ENCODE data around the gene POU3F2.
A peak's percentile ranks its signal among the peaks of the same experiment; 100 is the strongest.

The POU3F2 gene

GRCh38 chr6:98846021-98846380 is 11.6 kb downstream of the POU3F2 start:
- no peak overlapping the region for H2AK5ac ChIP-seq (ENCODE audit: low read depth, low read length)
- no peak overlapping the region for H3K18ac ChIP-seq (ENCODE audit: low read length)
- H3K27me3 ChIP-seq (ENCODE audit: control insufficient read depth in 3 of 3, insufficient read depth in 3 of 3, low read depth in 1 of 3, low read length in 3 of 3), result peaks cover 0 to 30% (median 16%) of the 10 kb centered on the region in 3 experiments
- no peak overlapping the region for H3K23ac ChIP-seq (ENCODE audit: low read depth, low read length, poor library complexity)
- no peak for DNase-seq (ENCODE audit: low spot score)
- no peak overlapping the region for H2BK120ac ChIP-seq (ENCODE audit: low read depth, low read length)
- no peak overlapping the region for H4K91ac ChIP-seq (ENCODE audit: low read depth, low read length, poor library complexity)
- H4K8ac ChIP-seq (ENCODE audit: low read depth, low read length), result no peak overlapping the region
- H2AFZ ChIP-seq (ENCODE audit: low read length), result no peak overlapping the region
- peaks cover 0 to 91% of the 10 kb centered on the region in 2 donors for H3K36me3 ChIP-seq (replicated peaks in 1 of 2; ENCODE audit: control insufficient read depth in 2 of 2, insufficient read depth in 2 of 2, low read length in 2 of 2)
- no peak overlapping the region for H3K4me3 ChIP-seq (ENCODE audit: low read length in 2 of 2)
- H3K9me3 ChIP-seq (replicated peaks in 1 of 2; ENCODE audit: control insufficient read depth in 2 of 2, insufficient read depth in 1 of 2, low read depth in 1 of 2, low read length in 2 of 2), result no peaks in the 10 kb centered on the region
- no peak overlapping the region for H2BK5ac ChIP-seq (ENCODE audit: low read length)
- H2BK15ac ChIP-seq (ENCODE audit: low read length), result no peak overlapping the region
- H3K4ac ChIP-seq (ENCODE audit: low read length), result no peak overlapping the region
- WGBS, 2 donors (ENCODE audit: extremely low coverage in 2 of 2, insufficient read length in 2 of 2, insufficient replicate concordance in 1 of 2), result no CpG with 5 or more reads among the region's 3 CpGs
- no peak overlapping the region for H3K14ac ChIP-seq (ENCODE audit: low read length)
- H3K9ac ChIP-seq (ENCODE audit: low read depth, low read length, poor library complexity), result no peak overlapping the region
- no peak overlapping the region for H3K27ac ChIP-seq (replicated peaks; ENCODE audit: low read length)
- peaks cover 5 to 15% of the 10 kb centered on the region in 2 donors for H3K4me1 ChIP-seq (ENCODE audit: control insufficient read depth in 2 of 2, insufficient read depth in 1 of 2, low read depth in 1 of 2, low read length in 2 of 2)
- H3K79me1 ChIP-seq (ENCODE audit: low read depth, low read length), result no peaks in the 10 kb centered on the region
- H2BK12ac ChIP-seq (ENCODE audit: low read length), result no peak overlapping the region
- no peak overlapping the region for H3K4me2 ChIP-seq (ENCODE audit: insufficient read depth, low read length, poor library complexity, severe bottlenecking)

DNA sequence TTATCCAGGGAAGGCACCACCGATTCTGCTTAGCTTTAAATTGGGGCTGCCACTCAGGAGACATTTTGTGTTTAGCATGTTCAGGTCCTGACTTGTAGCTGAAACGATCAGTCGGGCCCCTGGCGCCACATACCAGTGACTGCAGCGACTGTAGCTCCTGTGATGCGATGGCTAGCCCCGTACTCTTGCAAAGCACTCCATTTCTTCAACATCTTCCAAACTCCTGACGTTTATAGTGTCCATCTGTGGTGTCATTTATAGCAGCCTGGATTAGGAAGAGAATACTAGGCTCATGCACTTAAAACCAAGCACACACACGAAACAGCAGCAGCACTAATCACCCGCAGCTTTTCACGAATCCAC is 13.0 kb downstream of the POU3F2 start:
- Histone ChIP-seq H3K9me3 (replicated peaks in 1 of 2; ENCODE audit: control insufficient read depth in 2 of 2, insufficient read depth in 1 of 2, low read depth in 1 of 2, low read length in 2 of 2) (no peaks in the 10 kb centered on the region), H2BK120ac (ENCODE audit: low read depth, low read length) (no peak overlapping the region), H2BK12ac (ENCODE audit: low read length) (no peak overlapping the region), H3K4me1 (ENCODE audit: control insufficient read depth in 2 of 2, insufficient read depth in 1 of 2, low read depth in 1 of 2, low read length in 2 of 2) (peaks cover 5 to 8% of the 10 kb centered on the region in 2 donors), H3K27me3 (ENCODE audit: control insufficient read depth in 3 of 3, insufficient read depth in 3 of 3, low read depth in 1 of 3, low read length in 3 of 3) (peaks cover 0 to 19% (median 10%) of the 10 kb centered on the region in 3 experiments), H3K4ac (ENCODE audit: low read length) (no peak overlapping the region), H2AFZ (ENCODE audit: low read length) (no peak overlapping the region), H3K4me2 (ENCODE audit: insufficient read depth, low read length, poor library complexity, severe bottlenecking) (no peak overlapping the region), H3K79me1 (ENCODE audit: low read depth, low read length) (no peaks in the 10 kb centered on the region), H4K8ac (ENCODE audit: low read depth, low read length) (no peak overlapping the region), H3K36me3 (replicated peaks in 1 of 2; ENCODE audit: control insufficient read depth in 2 of 2, insufficient read depth in 2 of 2, low read length in 2 of 2) (peaks cover 0 to 82% of the 10 kb centered on the region in 2 donors), H3K14ac (ENCODE audit: low read length) (no peak overlapping the region), H2AK5ac (ENCODE audit: low read depth, low read length) (no peak overlapping the region), H3K27ac (replicated peaks; ENCODE audit: low read length) (no peak overlapping the region), H3K23ac (ENCODE audit: low read depth, low read length, poor library complexity) (peak overlapping the region; percentile 73), H2BK5ac (ENCODE audit: low read length) (peak overlapping the region; percentile 87), H3K18ac (ENCODE audit: low read length) (peak overlapping the region; percentile 83), H3K4me3 (ENCODE audit: low read length in 2 of 2) (no peak overlapping the region), H3K9ac (ENCODE audit: low read depth, low read length, poor library complexity) (no peak overlapping the region), H4K91ac (ENCODE audit: low read depth, low read length, poor library complexity) (no peak overlapping the region), H2BK15ac (ENCODE audit: low read length) (no peak overlapping the region)
- WGBS, 2 donors (ENCODE audit: extremely low coverage in 2 of 2, insufficient read length in 2 of 2, insufficient replicate concordance in 1 of 2), result no CpG with 5 or more reads among the region's 11 CpGs
- DNase-seq (ENCODE audit: low spot score), result no peak

DNA sequence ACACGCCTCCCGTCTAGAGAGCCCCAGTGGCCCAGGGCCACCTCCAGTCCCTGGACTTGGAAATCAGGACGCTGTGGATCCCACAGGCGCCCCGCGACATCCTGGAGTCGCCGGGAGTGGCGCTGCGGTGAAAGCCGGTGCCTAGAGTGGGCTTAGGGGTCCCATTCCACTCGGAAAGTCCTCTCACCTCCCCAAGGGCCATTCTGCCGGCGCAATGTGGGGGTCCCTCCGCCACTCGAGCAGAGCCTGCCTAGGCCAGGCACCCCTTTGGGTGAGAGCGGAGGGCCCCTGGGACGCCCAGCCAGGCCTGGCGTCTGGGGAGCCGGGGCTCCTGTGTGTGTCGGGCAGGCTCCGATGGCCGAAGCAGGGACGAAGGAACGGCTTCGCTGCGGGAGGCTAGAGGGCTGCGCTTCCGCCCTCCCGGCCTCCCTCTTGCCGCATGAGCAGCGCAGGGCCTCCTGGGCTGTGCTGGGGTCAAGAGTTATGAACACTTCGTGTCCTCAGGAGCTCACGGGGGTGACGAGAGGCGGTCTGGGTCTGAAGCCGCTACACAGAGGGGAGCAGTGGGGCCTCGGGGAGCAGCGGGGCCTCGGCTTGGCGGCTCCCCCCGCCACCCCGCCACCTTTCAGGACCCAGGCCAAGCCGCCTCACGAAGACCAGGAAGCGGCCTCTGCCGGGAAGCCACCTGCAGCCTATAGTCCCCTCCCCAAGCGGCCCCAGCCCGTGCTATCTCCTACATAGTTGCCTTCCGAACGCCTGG is 13.6 kb downstream of the POU3F2 start:
- Histone ChIP-seq H3K4me2 (ENCODE audit: insufficient read depth, low read length, poor library complexity, severe bottlenecking) (peak overlapping the region; percentile 52), H3K18ac (ENCODE audit: low read length) (peak overlapping the region; percentile 83), H2AFZ (ENCODE audit: low read length) (no peak overlapping the region), H3K79me1 (ENCODE audit: low read depth, low read length) (no peaks in the 10 kb centered on the region), H4K8ac (ENCODE audit: low read depth, low read length) (no peak overlapping the region), H3K9ac (ENCODE audit: low read depth, low read length, poor library complexity) (no peak overlapping the region), H3K4ac (ENCODE audit: low read length) (peak overlapping the region; percentile 23), H2AK5ac (ENCODE audit: low read depth, low read length) (peak overlapping the region; percentile 63), H3K27ac (replicated peaks; ENCODE audit: low read length) (no peak overlapping the region), H2BK120ac (ENCODE audit: low read depth, low read length) (no peak overlapping the region), H3K14ac (ENCODE audit: low read length) (no peak overlapping the region), H3K4me1 (ENCODE audit: control insufficient read depth in 2 of 2, insufficient read depth in 1 of 2, low read depth in 1 of 2, low read length in 2 of 2) (peaks cover 3% of the 10 kb centered on the region in 2 donors), H3K36me3 (replicated peaks in 1 of 2; ENCODE audit: control insufficient read depth in 2 of 2, insufficient read depth in 2 of 2, low read length in 2 of 2) (peaks cover 0 to 77% of the 10 kb centered on the region in 2 donors), H2BK12ac (ENCODE audit: low read length) (peak overlapping the region; percentile 3), H2BK15ac (ENCODE audit: low read length) (no peak overlapping the region), H3K23ac (ENCODE audit: low read depth, low read length, poor library complexity) (peak overlapping the region; percentile 73), H3K27me3 (ENCODE audit: control insufficient read depth in 3 of 3, insufficient read depth in 3 of 3, low read depth in 1 of 3, low read length in 3 of 3) (peaks cover 0 to 13% (median 4%) of the 10 kb centered on the region in 3 experiments), H3K4me3 (ENCODE audit: low read length in 2 of 2) (peak overlapping the region in 1 of 2 donors; percentile 49), H4K91ac (ENCODE audit: low read depth, low read length, poor library complexity) (no peak overlapping the region), H3K9me3 (replicated peaks in 1 of 2; ENCODE audit: control insufficient read depth in 2 of 2, insufficient read depth in 1 of 2, low read depth in 1 of 2, low read length in 2 of 2) (no peaks in the 10 kb centered on the region), H2BK5ac (ENCODE audit: low read length) (peak overlapping the region; percentile 87)
- DNase-seq (ENCODE audit: low spot score), result no peak
- WGBS, 2 donors (ENCODE audit: extremely low coverage in 2 of 2, insufficient read length in 2 of 2, insufficient replicate concordance in 1 of 2), result no CpG with 5 or more reads among the region's 51 CpGs

DNA sequence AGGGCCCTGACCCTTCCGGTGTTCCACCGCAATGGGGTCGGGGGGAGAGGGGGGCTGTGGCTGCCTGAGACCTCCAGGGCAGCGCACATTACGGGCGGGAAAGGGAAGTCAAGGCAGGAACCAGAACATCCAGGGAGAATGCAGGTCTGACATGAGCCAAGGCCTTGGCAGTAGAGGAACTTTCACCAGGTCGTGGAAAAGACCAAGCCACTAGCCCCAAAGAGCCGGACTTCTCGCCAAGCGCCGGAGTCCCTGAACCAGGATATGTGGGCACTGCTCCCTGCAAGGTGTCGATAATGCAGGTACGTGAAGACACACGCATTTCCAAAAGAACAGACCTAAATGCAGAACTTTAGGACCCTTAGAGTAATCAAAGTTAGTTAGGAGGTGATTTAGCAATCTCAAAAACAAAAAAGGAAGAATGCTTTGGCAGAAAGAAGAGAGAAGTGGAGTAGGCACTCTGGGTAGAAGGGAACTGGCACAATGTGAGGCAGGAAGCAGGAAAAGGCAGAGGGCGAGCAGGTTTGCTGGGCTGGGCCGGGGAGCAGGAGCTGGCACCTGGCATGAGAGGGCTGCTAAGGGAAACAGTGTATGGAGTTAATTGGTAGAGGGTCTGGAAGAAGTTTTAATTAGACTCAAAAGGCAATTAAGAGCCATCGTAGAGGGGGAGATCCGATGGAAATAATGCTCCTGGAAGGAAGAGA is 14.3 kb downstream of the POU3F2 start:
- Histone ChIP-seq H4K91ac (ENCODE audit: low read depth, low read length, poor library complexity) (no peak overlapping the region), H2BK15ac (ENCODE audit: low read length) (no peak overlapping the region), H3K36me3 (replicated peaks in 1 of 2; ENCODE audit: control insufficient read depth in 2 of 2, insufficient read depth in 2 of 2, low read length in 2 of 2) (peaks cover 0 to 69% of the 10 kb centered on the region in 2 donors), H3K79me1 (ENCODE audit: low read depth, low read length) (no peaks in the 10 kb centered on the region), H4K8ac (ENCODE audit: low read depth, low read length) (no peak overlapping the region), H3K23ac (ENCODE audit: low read depth, low read length, poor library complexity) (no peak overlapping the region), H2BK120ac (ENCODE audit: low read depth, low read length) (no peak overlapping the region), H3K4me2 (ENCODE audit: insufficient read depth, low read length, poor library complexity, severe bottlenecking) (no peak overlapping the region), H3K9ac (ENCODE audit: low read depth, low read length, poor library complexity) (no peak overlapping the region), H3K18ac (ENCODE audit: low read length) (peak overlapping the region; percentile 83), H3K27me3 (ENCODE audit: control insufficient read depth in 3 of 3, insufficient read depth in 3 of 3, low read depth in 1 of 3, low read length in 3 of 3) (peaks cover 0 to 6% (median 0%) of the 10 kb centered on the region in 3 experiments), H3K4ac (ENCODE audit: low read length) (no peak overlapping the region), H3K4me1 (ENCODE audit: control insufficient read depth in 2 of 2, insufficient read depth in 1 of 2, low read depth in 1 of 2, low read length in 2 of 2) (peaks cover 2 to 3% of the 10 kb centered on the region in 2 donors), H3K14ac (ENCODE audit: low read length) (no peak overlapping the region), H2BK5ac (ENCODE audit: low read length) (no peak overlapping the region), H2AK5ac (ENCODE audit: low read depth, low read length) (no peak overlapping the region), H2AFZ (ENCODE audit: low read length) (no peak overlapping the region), H2BK12ac (ENCODE audit: low read length) (no peak overlapping the region), H3K27ac (replicated peaks; ENCODE audit: low read length) (no peak overlapping the region), H3K9me3 (replicated peaks in 1 of 2; ENCODE audit: control insufficient read depth in 2 of 2, insufficient read depth in 1 of 2, low read depth in 1 of 2, low read length in 2 of 2) (no peaks in the 10 kb centered on the region), H3K4me3 (ENCODE audit: low read length in 2 of 2) (no peak overlapping the region)
- no CpG with 5 or more reads among the region's 18 CpGs for WGBS, 2 donors (ENCODE audit: extremely low coverage in 2 of 2, insufficient read length in 2 of 2, insufficient replicate concordance in 1 of 2)
- no peak for DNase-seq (ENCODE audit: low spot score)
